ENCODE data around the gene ELOVL3.

Gene ELOVL3

DNA sequence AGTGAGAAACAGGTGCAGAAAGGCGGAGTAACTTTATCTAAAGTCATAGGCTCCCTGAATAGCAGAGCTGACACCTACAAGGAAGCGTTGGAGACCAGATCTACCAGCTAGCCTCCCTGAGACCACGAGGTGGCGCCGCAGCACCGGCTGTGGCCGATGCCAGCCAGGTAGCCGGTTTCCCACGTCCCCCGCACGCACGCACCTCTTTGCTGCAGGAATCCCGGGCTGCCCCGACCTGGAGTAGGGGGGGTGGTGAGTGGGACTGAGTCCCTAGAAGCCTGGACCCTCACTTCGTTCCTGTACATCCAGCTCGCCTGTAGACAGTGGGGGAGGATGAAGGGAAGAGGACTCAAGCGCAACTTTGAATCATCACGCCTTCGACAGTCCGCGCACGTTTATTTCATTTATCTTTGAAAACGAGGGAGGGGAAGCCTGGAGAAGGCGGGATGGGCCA, 3.7 kb downstream of the ELOVL3 start:
- Histone ChIP-seq H3K9me3 (replicated peaks; ENCODE audit: insufficient read depth, low read length) (no peaks in the 10 kb centered on the region), H3K79me2 (ENCODE audit: low read length) (no peaks in the 10 kb centered on the region), H4K20me1 (ENCODE audit: insufficient read depth, low read length) (no peaks in the 10 kb centered on the region), H3K4me2 (ENCODE audit: low read depth, low read length) (peak overlapping the region; percentile 76), H3K4me3 (ENCODE audit: low read length) (peak overlapping the region; percentile 37), H3K27ac (ENCODE audit: low read length) (no peak overlapping the region), H3K36me3 (replicated peaks; ENCODE audit: insufficient read depth, low read length) (no peaks in the 10 kb centered on the region), H3K9ac (ENCODE audit: low read length) (no peak overlapping the region), H2AFZ (ENCODE audit: low read length) (peak overlapping the region; percentile 29; the same call in 1 of the 2 replicates), H3K27me3 (replicated peaks; ENCODE audit: insufficient read depth, low read length) (peaks cover 38% of the 10 kb centered on the region), H3F3A (ENCODE audit: insufficient read depth, low read length) (no peaks in the 10 kb centered on the region), H3K9me2 (replicated peaks; ENCODE audit: insufficient read depth, low read length) (no peaks in the 10 kb centered on the region), H3K4me1 (ENCODE audit: low read length) (peaks cover 9% of the 10 kb centered on the region)
- no peak for TF ChIP-seq EZH2phosphoT487 (IDR thresholded peaks at IDR 0.05; ENCODE audit: low read length)
- TF ChIP-seq, protein P1, sequence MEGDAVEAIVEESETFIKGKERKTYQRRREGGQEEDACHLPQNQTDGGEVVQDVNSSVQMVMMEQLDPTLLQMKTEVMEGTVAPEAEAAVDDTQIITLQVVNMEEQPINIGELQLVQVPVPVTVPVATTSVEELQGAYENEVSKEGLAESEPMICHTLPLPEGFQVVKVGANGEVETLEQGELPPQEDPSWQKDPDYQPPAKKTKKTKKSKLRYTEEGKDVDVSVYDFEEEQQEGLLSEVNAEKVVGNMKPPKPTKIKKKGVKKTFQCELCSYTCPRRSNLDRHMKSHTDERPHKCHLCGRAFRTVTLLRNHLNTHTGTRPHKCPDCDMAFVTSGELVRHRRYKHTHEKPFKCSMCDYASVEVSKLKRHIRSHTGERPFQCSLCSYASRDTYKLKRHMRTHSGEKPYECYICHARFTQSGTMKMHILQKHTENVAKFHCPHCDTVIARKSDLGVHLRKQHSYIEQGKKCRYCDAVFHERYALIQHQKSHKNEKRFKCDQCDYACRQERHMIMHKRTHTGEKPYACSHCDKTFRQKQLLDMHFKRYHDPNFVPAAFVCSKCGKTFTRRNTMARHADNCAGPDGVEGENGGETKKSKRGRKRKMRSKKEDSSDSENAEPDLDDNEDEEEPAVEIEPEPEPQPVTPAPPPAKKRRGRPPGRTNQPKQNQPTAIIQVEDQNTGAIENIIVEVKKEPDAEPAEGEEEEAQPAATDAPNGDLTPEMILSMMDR (IDR thresholded peaks at IDR 0.05; ENCODE audit: low read length) = peak; percentile 97
- DNase-seq = peak; percentile 83

DNA sequence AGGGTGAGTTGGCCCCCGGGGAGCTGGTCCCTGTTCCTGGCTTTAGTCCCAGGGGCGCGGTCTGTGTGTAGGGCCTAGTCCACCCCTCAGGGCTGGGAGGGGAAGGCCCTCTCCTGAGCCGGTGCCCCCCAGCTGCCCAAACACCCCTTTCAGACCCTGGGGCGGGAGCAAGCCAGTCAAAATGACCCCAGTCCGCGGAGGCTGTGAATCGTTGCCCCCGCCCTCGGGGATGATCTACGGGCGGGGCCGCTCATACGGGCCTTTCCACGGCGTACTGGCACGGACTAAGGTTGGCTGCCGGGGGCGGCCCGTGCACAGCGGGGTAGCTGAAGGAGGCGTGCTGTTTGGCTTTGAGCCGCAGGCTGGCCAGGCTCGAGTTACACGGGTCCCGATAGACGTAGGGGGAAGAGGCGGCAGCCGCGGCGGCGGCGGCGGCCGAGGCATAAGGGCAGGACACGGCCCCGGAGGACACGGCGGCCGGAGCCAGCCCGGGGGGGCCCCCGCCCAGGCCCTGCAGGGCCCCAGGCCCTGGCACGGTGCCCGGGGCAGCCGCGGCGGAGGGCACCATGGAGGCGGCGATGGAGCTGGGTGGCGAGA, 4.3 kb downstream of the ELOVL3 start:
- Histone ChIP-seq H3K36me3 (replicated peaks; ENCODE audit: insufficient read depth, low read length) (no peaks in the 10 kb centered on the region), H2AFZ (ENCODE audit: low read length) (peak overlapping the region; percentile 62), H3K9me3 (replicated peaks; ENCODE audit: insufficient read depth, low read length) (no peaks in the 10 kb centered on the region), H3K4me2 (ENCODE audit: low read depth, low read length) (peak overlapping the region; percentile 76), H3F3A (ENCODE audit: insufficient read depth, low read length) (no peaks in the 10 kb centered on the region), H3K27ac (ENCODE audit: low read length) (no peak overlapping the region), H4K20me1 (ENCODE audit: insufficient read depth, low read length) (no peaks in the 10 kb centered on the region), H3K27me3 (replicated peaks; ENCODE audit: insufficient read depth, low read length) (peaks cover 38% of the 10 kb centered on the region), H3K4me1 (ENCODE audit: low read length) (peaks cover 9% of the 10 kb centered on the region), H3K79me2 (ENCODE audit: low read length) (no peaks in the 10 kb centered on the region), H3K9me2 (replicated peaks; ENCODE audit: insufficient read depth, low read length) (no peaks in the 10 kb centered on the region), H3K9ac (ENCODE audit: low read length) (no peak overlapping the region), H3K4me3 (ENCODE audit: low read length) (peak overlapping the region; percentile 45)
- TF ChIP-seq EZH2 (optimal IDR thresholded peaks at IDR 0.05; ENCODE audit: low read depth, low read length) (no peak), EZH2phosphoT487 (IDR thresholded peaks at IDR 0.05; ENCODE audit: low read length) (no peak)
- TF ChIP-seq, protein P1 (IDR thresholded peaks at IDR 0.05; ENCODE audit: low read length) = no peak
- DNase-seq = no peak

DNA sequence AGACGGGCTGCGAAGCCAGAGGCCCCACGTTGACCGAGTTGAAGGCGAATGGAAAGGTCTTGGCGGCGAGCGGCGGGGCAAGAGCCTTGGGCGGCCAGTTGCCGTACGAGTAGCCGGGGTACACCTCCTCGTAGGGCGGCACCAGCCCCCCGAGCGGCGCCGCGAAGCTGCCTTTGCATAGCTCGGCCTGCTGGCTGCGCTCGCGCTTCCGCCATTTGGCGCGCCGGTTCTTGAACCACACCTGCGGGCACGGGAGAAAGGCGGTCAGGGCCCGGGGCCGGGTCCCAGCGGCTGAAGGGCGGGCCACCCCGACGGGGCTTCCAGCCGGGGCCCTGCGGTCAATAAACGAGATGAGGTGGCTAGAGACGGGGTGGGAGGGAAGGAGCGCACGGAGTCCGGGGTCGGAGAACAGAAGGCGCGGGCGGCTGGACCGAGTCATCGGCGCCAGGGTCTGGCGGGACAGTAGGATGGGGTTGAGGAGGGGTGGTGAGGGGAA, 4.8 kb downstream of the ELOVL3 start:
- Histone ChIP-seq H3K9me3 (replicated peaks; ENCODE audit: insufficient read depth, low read length) (no peaks in the 10 kb centered on the region), H3K79me2 (ENCODE audit: low read length) (no peaks in the 10 kb centered on the region), H4K20me1 (ENCODE audit: insufficient read depth, low read length) (no peaks in the 10 kb centered on the region), H3K9me2 (replicated peaks; ENCODE audit: insufficient read depth, low read length) (no peaks in the 10 kb centered on the region), H3F3A (ENCODE audit: insufficient read depth, low read length) (no peaks in the 10 kb centered on the region), H3K36me3 (replicated peaks; ENCODE audit: insufficient read depth, low read length) (no peaks in the 10 kb centered on the region), H3K4me1 (ENCODE audit: low read length) (peaks cover 5% of the 10 kb centered on the region), H3K9ac (ENCODE audit: low read length) (no peak overlapping the region), H3K27me3 (replicated peaks; ENCODE audit: insufficient read depth, low read length) (peaks cover 38% of the 10 kb centered on the region), H3K4me2 (ENCODE audit: low read depth, low read length) (peak overlapping the region; percentile 76), H2AFZ (ENCODE audit: low read length) (peak overlapping the region; percentile 62), H3K4me3 (ENCODE audit: low read length) (peak overlapping the region; percentile 45), H3K27ac (ENCODE audit: low read length) (no peak overlapping the region)
- peak; percentile 32 for DNase-seq
- TF ChIP-seq, protein P1 (IDR thresholded peaks at IDR 0.05; ENCODE audit: low read length) = peak; percentile 25; the same call in 1 of the 2 replicates
- TF ChIP-seq EZH2phosphoT487 (IDR thresholded peaks at IDR 0.05; ENCODE audit: low read length) (no peak), EZH2 (optimal IDR thresholded peaks at IDR 0.05; ENCODE audit: low read depth, low read length) (no peak)

All from MM.1S (cell line).